Stomach (tissue), 9 donors: ENCODE results near the gene ATP5PD. TPM values are rescaled to one million over a fixed set of nuclear protein-coding genes. Genes with fewer than 3 reads are reported as not detected.
A peak's percentile ranks its signal among the peaks of the same experiment; 100 is the strongest.

Experiments used
- DNase-seq, 2 donors: peaks; one replicate each; pipeline versions ENCODE4 v3.0.0 to v3.0.0-alpha.2; 2013 to 2019
- H3K27ac ChIP-seq, 5 donors: fragments of 200-600 bp in 4 of 5; sonication (generic) in 4 of 5; one replicate each; pipeline ENCODE4 v1.5.1; 2013 to 2019; ENCODE audit warnings: mild to moderate bottlenecking in 1 of 5, moderate library complexity in 1 of 5
- H3K27me3 ChIP-seq, 3 donors: fragments of 200-600 bp; sonication (generic); one replicate each; pipeline ENCODE4 v1.5.1; 2017 to 2019; ENCODE audit warnings: mixed run types in 1 of 3
- H3K36me3 ChIP-seq, 4 donors: fragments of 200-600 bp; sonication (generic); 1 replicate in 3 of 4; 2 replicates in 1 of 4; pipeline ENCODE4 v1.5.1; 2016 to 2019
- H3K4me1 ChIP-seq, 4 donors: fragments of 200-600 bp; sonication (generic); one replicate each; pipeline ENCODE4 v1.5.1; 2016 to 2019
- H3K4me3 ChIP-seq, 4 donors: fragments of 200-600 bp; sonication (generic) in 3 of 4; one replicate each; pipeline ENCODE4 v1.5.1; 2016 to 2019; ENCODE audit warnings: mild to moderate bottlenecking in 1 of 4
- H3K9me3 ChIP-seq, 4 donors: fragments of 200-600 bp; sonication (generic); one replicate each; pipeline ENCODE4 v1.5.1; 2016 to 2019
- CTCF ChIP-seq, 7 experiments: fragments of 450-650 bp in 4 of 7; fragments of 200-600 bp in 3 of 7; sonication (generic) in 3 of 7; IDR thresholded peaks; one replicate each; pipeline ENCODE4 v1.5.1; 2016 to 2019; ENCODE audit warnings: antibody characterized with exemption in 7 of 7, control low read depth in 2 of 7, mild to moderate bottlenecking in 1 of 7
- EP300 ChIP-seq: sonication (generic); formaldehyde crosslinking; IDR thresholded peaks from one replicate; pipeline ENCODE4 v1.6.1; 2017; ENCODE audit warnings: antibody characterized with exemption
- POLR2A ChIP-seq, 4 donors: fragments of 450-650 bp; IDR thresholded peaks; one replicate each; pipeline ENCODE4 v1.6.1; 2016; ENCODE audit warnings: antibody characterized with exemption in 4 of 4, control low read depth in 2 of 4, mild to moderate bottlenecking in 1 of 4, moderate library complexity in 1 of 4
- POLR2AphosphoS5 ChIP-seq, 3 donors: sonication (generic); formaldehyde crosslinking; IDR thresholded peaks; one replicate each; pipeline ENCODE4 v1.6.1; 2016; ENCODE audit warnings: antibody characterized with exemption in 3 of 3
- WGBS, 5 donors: extraction: QIAGEN DNeasy Blood & Tissue Kit in 3 of 5; methylation state at CpG; one replicate each; pipeline versions ENCODE4 v1.1.5 to v1.1.7; 2013 to 2018; 5-methylcytosine and 5-hydroxymethylcytosine counted together
- intact Hi-C: fragments of 100-400 bp; cut with DNase I; formaldehyde crosslinking; loops from one replicate; pipeline ENCODE4 v1.15.1; 2023; ENCODE audit warnings: low total_unique reads
- polyA plus RNA-seq, 3 donors: library from polyadenylated mRNA; stranded (reverse); fragments of 200-250 nt; gene quantifications; one replicate each; pipeline ENCODE4 v1.2.3, GENCODE V29; 2013
- total RNA-seq, 5 donors: library from RNA; depleted of rRNA; stranded (reverse); fragments of >200 nt; gene quantifications; one replicate each; pipeline versions ENCODE4 v1.1.0 to v1.2.3, GENCODE V29; 2014 to 2016
- donor health status: healthy with polysubstance abuse.
- donor health status: Bipolar disorder and iron deficiency.
- donor health status: healthy.

The ATP5PD gene
- total and polyA plus RNA-seq, 8 donors: 77.0 to 681 (median 286) TPM

GRCh38 chr17:75010683-75011400, 35.9 kb downstream of the ATP5PD start:
- Histone ChIP-seq H3K27ac (peak overlapping the region; percentile 58 to 94 (median 90)), H3K4me1 (peaks cover 22 to 37% (median 30%) of the 10 kb centered on the region in 4 donors), H3K4me3 (no peak overlapping the region), H3K36me3 (peaks cover 0 to 10% (median 0%) of the 10 kb centered on the region in 4 donors), H3K27me3 (no peaks in the 10 kb centered on the region), H3K9me3 (no peaks in the 10 kb centered on the region)
- DNase-seq: peak; percentile 71 to 90
- WGBS, 5 donors: 42 to 63% (median 50%) methylated on average over 8 of the region's 8 CpGs
- TF ChIP-seq POLR2AphosphoS5 (IDR thresholded peaks at IDR 0.05): peak in 2 of 3 donors; percentile 8 to 53
- TF ChIP-seq CTCF (IDR thresholded peaks at IDR 0.05): peak in 1 of 7 experiments; percentile 7
- TF ChIP-seq POLR2A (IDR thresholded peaks at IDR 0.05): no peak
- TF ChIP-seq EP300: no peak
- intact Hi-C loops: no loop called here

- H3K4me1 ChIP-seq: peaks cover 22 to 32% (median 29%) of the 10 kb centered on the region in 4 donors
- H3K9me3 ChIP-seq: no peaks in the 10 kb centered on the region
- H3K4me3 ChIP-seq: no peak overlapping the region
- 53 to 57% (median 55%) methylated on average over 2 of the region's 2 CpGs for WGBS, 5 donors
- intact Hi-C loops: no loop called here
- TF ChIP-seq EP300 (no peak), POLR2A (IDR thresholded peaks at IDR 0.05) (no peak), POLR2AphosphoS5 (IDR thresholded peaks at IDR 0.05) (no peak), CTCF (IDR thresholded peaks at IDR 0.05) (no peak)
- DNase-seq: no peak
- no peaks in the 10 kb centered on the region for H3K27me3 ChIP-seq
- H3K27ac ChIP-seq: peak overlapping the region in 1 of 5 donors; percentile 2
- peaks cover 10 to 20% (median 15%) of the 10 kb centered on the region in 4 donors for H3K36me3 ChIP-seq
Measured at GRCh38 chr17:75009139-75009724, 37.5 kb downstream of the ATP5PD start.

- intact Hi-C loops: no loop called here
- WGBS, 5 donors: 70 to 88% (median 77%) methylated on average over 6 of the region's 6 CpGs
Measured at GRCh38 chr17:75008373-75008772, 38.4 kb downstream of the ATP5PD start.

More at GRCh38 chr17:75008373-75008772, 38.4 kb downstream of the ATP5PD start:
- Histone ChIP-seq H3K9me3 (no peaks in the 10 kb centered on the region), H3K4me3 (no peak overlapping the region), H3K27me3 (no peaks in the 10 kb centered on the region), H3K27ac (no peak overlapping the region), H3K4me1 (peaks cover 17 to 25% (median 23%) of the 10 kb centered on the region in 4 donors), H3K36me3 (peaks cover 18 to 28% (median 23%) of the 10 kb centered on the region in 4 donors)
- no peak for DNase-seq
- TF ChIP-seq POLR2AphosphoS5 (IDR thresholded peaks at IDR 0.05) (no peak), EP300 (no peak), POLR2A (IDR thresholded peaks at IDR 0.05) (no peak), CTCF (IDR thresholded peaks at IDR 0.05) (no peak)
